Kidney (tissue), 14 donors: ENCODE results near the gene DDIT4. TPM values are rescaled to one million over a fixed set of nuclear protein-coding genes. Genes with fewer than 3 reads are reported as not detected.

Experiments used
- DNase-seq, 5 donors: peaks; one replicate each; pipeline ENCODE4 v3.0.0-alpha.2; 2013 to 2020
- FAIRE-seq: peaks from 2 replicates; lab custom pipeline; 2012; peaks lifted over from hg19 to GRCh38; lab: Jason Lieb, UNC
- H3K27ac ChIP-seq, 2 donors: one replicate each; pipeline ENCODE4 v1.7.0; 2013; ENCODE audit warnings: low read depth in 2 of 2, low read length in 2 of 2, inconsistent platforms in 1 of 2
- H3K27me3 ChIP-seq: one replicate; pipeline ENCODE4 v1.7.1; 2013; ENCODE audit warnings: low read length, inconsistent platforms; ENCODE audit not compliant: control insufficient read depth, insufficient read depth
- H3K36me3 ChIP-seq, 3 donors: one replicate each; pipeline versions ENCODE4 v1.7.0 to v1.7.1; 2013; ENCODE audit warnings: low read length in 3 of 3, control low read depth in 1 of 3, inconsistent platforms in 1 of 3; ENCODE audit not compliant: insufficient read depth in 3 of 3, control insufficient read depth in 2 of 3
- H3K4me1 ChIP-seq, 3 donors: one replicate each; pipeline versions ENCODE4 v1.7.0 to v1.7.1; 2013; ENCODE audit warnings: low read length in 3 of 3, inconsistent platforms in 1 of 3, low read depth in 1 of 3; ENCODE audit not compliant: control insufficient read depth in 2 of 3, insufficient read depth in 2 of 3
- H3K4me3 ChIP-seq, 3 donors: one replicate each; pipeline versions ENCODE4 v1.7.0 to v1.8.1; 2013; ENCODE audit warnings: low read length in 3 of 3, control low read depth in 1 of 3, inconsistent platforms in 1 of 3
- H3K9ac ChIP-seq, 3 donors: one replicate each; pipeline versions ENCODE4 v1.7.0 to v1.7.1; 2013; ENCODE audit warnings: low read length in 3 of 3, control low read depth in 1 of 3, inconsistent platforms in 1 of 3
- H3K9me3 ChIP-seq, 3 donors: one replicate each; pipeline versions ENCODE4 v1.7.0 to v1.7.1; 2013; ENCODE audit warnings: low read length in 3 of 3, control low read depth in 1 of 3, inconsistent platforms in 1 of 3; ENCODE audit not compliant: control insufficient read depth in 2 of 3, insufficient read depth in 1 of 3
- intact Hi-C: fragments of 100-400 bp; cut with DNase I; formaldehyde crosslinking; loops from one replicate; pipeline ENCODE4 v1.11.1; 2022
- polyA plus RNA-seq: library from polyadenylated mRNA; stranded (reverse); fragments of 350-450 nt; fragmentation: Illumina TruSeq; extraction: RNeasy Lipid Tissue Mini Kit (QIAGEN cat#74804); gene quantifications from one replicate; pipeline ENCODE4 v1.2.3, GENCODE V29; 2014; ENCODE audit warnings: low read depth, low replicate concordance; ENCODE audit not compliant: insufficient read depth
- total RNA-seq: library from RNA; stranded (reverse); fragmentation: NEBNext Ultra II Directional; extraction: Animal tissue kit (Norgen Biotek cat#: 25700); gene quantifications from one replicate; pipeline ENCODE4 v1.2.1, GENCODE V29; 2021
- TF ChIP-seq, protein P1 (sequence below): IDR thresholded peaks from 3 replicates; pipeline ENCODE4 v1.5.1; 2012; ENCODE audit warnings: mild to moderate bottlenecking, moderate library complexity, borderline replicate concordance; ENCODE audit not compliant: insufficient read depth; ENCODE audit errors: extremely low read depth
- donor health status: control.
- donor health status: control.
- donor health status: control.
- donor health status: control.
- donor health status: control.
- donor health status: DM: yes; HTN: yes; CAD: no.
- donor health status: Normal renal cell carcinoma (clear cell type).

Gene DDIT4
- total and polyA plus RNA-seq, 2 donors from 2014 or later = 96.9 to 292 TPM

DNA sequence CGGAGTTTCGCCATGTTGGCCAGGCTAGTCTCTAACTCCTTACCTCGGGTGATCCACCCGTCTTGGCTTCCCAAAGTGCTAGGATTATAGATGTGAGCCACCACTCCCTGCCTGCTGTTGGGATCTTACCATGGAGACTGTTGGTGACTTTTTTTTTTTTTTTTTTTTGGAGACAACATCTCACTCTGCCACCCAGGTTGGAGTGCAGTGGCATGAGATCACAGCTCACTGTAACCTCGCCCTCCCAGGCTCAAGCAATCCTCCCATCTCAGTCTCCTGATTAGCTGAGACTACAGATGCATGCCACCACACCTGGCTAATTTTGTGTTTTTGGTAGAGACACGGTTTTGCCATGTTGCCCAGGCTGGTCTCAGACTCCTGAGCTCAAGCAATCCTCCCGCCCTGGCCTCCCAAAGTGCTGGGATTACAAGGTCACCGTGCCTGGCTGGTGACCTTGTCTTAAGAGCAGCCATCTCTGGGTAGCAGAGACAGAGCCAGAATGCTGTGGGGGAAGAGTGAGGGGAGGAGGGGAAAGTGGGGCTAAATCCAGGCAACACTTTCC lies 32.0 kb upstream of the DDIT4 start:
- intact Hi-C loops = no loop called here

DNA sequence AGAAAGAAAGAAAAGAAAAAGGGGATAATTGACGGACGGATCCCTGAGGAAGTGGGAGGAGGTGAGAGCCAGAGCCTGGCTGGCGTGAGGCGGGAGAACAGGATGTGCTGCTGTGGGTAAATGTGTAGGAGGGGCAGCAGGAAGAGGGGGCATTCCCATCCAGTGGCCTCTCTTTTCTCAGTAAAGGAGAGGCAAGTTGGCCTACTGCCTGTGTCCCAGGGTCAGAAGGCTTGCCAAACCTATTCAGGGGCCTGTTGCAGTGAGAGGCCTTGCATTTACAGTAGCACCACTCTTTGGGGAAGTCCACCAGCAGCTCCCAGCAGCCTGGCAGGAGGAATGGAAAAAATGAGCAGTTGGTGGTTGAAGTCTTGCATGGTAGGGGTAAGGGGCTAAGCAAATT lies 31.0 kb upstream of the DDIT4 start:
- no peak for FAIRE-seq
- TF ChIP-seq, protein P1, sequence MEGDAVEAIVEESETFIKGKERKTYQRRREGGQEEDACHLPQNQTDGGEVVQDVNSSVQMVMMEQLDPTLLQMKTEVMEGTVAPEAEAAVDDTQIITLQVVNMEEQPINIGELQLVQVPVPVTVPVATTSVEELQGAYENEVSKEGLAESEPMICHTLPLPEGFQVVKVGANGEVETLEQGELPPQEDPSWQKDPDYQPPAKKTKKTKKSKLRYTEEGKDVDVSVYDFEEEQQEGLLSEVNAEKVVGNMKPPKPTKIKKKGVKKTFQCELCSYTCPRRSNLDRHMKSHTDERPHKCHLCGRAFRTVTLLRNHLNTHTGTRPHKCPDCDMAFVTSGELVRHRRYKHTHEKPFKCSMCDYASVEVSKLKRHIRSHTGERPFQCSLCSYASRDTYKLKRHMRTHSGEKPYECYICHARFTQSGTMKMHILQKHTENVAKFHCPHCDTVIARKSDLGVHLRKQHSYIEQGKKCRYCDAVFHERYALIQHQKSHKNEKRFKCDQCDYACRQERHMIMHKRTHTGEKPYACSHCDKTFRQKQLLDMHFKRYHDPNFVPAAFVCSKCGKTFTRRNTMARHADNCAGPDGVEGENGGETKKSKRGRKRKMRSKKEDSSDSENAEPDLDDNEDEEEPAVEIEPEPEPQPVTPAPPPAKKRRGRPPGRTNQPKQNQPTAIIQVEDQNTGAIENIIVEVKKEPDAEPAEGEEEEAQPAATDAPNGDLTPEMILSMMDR = no peak
- Histone ChIP-seq H3K36me3 (no peaks in the 10 kb centered on the region), H3K4me3 (no peak overlapping the region), H3K27ac (peak overlapping the region; percentile 28 to 72), H3K27me3 (no peaks in the 10 kb centered on the region), H3K4me1 (peaks cover 10 to 34% (median 21%) of the 10 kb centered on the region in 3 donors), H3K9ac (no peak overlapping the region), H3K9me3 (no peaks in the 10 kb centered on the region)
- peak in 3 of 5 donors; percentile 29 to 80 (median 65) for DNase-seq
- intact Hi-C loops = no loop called here

More for the DNA sequence above, 32.0 kb upstream of the DDIT4 start:
- H3K4me3 ChIP-seq = no peak overlapping the region
- FAIRE-seq (no peak), DNase-seq (no peak)
- H3K27me3 ChIP-seq = no peaks in the 10 kb centered on the region
- no peak overlapping the region for H3K9ac ChIP-seq
- H3K4me1 ChIP-seq = peaks cover 10 to 28% (median 13%) of the 10 kb centered on the region in 3 donors
- TF ChIP-seq, protein P1 = no peak
- H3K27ac ChIP-seq = no peak overlapping the region
- peaks cover 0 to 3% (median 0%) of the 10 kb centered on the region in 3 donors for H3K36me3 ChIP-seq
- H3K9me3 ChIP-seq = no peaks in the 10 kb centered on the region

DNA sequence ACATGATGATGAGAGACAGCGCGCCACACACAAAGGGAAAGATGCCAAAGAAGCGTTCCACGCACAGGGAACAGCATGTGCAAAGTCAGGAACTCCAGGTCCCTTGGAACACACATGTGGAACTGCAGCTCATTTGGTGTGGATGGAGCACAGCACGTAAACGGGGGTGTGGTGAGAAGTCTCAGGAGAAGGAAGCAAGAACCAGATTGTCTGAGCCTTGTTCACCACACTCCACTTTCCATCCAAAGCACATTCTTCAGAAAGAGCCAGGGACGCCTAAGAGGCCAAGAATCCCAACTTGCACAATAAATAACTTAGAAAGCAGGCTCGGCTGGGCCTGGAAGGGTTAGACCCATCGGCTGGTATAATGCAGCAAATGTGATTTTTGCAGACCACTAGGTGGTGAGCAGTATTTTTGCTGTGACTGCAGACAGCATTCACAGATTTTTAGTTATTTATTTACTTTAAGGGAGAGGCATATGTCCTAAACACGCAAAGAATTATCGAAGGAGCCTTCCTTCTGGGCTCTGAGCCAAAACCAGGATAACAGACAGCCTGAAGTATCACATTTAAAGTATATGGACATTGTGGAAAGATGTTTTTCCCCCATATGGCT lies 29.8 kb upstream of the DDIT4 start:
- H3K9ac ChIP-seq = no peak overlapping the region
- no peak overlapping the region for H3K4me3 ChIP-seq
- peaks cover 10 to 46% (median 33%) of the 10 kb centered on the region in 3 donors for H3K4me1 ChIP-seq
- intact Hi-C loops = no loop called here
- no peaks in the 10 kb centered on the region for H3K36me3 ChIP-seq
- no peaks in the 10 kb centered on the region for H3K9me3 ChIP-seq
- FAIRE-seq = no peak
- H3K27me3 ChIP-seq = no peaks in the 10 kb centered on the region
- DNase-seq = peak in 3 of 5 donors; percentile 56 to 92 (median 78)
- peak overlapping the region in 1 of 2 donors; percentile 40 for H3K27ac ChIP-seq
- TF ChIP-seq, protein P1 = peak; percentile 22
